GM19035 (cell line): ENCODE measurements around the gene DKKL1.
A peak's percentile ranks its signal among the peaks of the same experiment; 100 is the strongest.

Source experiments
- ATAC-seq: cut with Tn5 transposase; IDR thresholded peaks from one replicate; pipeline ENCODE4 v1.9.1; 2021; ENCODE audit not compliant: unreplicated experiment

Gene DKKL1

DNA sequence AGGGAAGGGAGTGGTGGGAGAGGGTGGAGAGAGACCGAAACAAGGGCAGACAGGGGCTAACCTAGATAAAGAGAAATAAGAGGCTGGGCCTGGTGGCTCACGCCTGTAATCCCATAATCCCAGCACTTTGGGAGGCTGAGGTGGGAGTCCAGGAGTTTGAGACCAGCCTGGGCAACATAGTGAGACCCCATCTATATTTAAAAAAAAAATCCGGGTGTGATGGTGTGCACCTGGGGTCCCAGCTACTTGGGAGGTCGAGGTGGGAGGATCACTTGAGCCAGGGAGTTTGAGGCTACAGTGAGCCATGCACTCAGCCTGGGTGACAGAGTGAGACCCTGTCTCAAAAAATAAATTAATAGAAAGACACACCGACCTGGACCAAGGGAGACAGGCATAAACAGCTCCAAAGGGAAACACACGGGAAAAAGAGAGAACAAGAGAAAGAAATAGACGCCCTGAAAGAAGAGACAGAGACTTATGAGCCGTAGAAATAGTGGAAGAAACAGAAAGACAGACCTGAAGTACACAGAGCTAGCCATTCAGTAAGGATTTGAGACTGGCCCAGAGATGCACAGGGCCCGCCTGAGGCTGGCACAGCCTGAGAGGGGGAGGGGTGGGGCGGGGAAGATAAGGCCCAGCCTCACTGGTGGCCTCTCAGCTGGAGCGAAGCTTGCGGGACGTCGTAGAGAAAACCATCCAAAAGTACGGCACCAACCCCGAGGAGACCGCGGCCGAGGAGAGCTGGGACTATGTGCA, 26.2 kb upstream of the DKKL1 start:
- no peak for ATAC-seq

DNA sequence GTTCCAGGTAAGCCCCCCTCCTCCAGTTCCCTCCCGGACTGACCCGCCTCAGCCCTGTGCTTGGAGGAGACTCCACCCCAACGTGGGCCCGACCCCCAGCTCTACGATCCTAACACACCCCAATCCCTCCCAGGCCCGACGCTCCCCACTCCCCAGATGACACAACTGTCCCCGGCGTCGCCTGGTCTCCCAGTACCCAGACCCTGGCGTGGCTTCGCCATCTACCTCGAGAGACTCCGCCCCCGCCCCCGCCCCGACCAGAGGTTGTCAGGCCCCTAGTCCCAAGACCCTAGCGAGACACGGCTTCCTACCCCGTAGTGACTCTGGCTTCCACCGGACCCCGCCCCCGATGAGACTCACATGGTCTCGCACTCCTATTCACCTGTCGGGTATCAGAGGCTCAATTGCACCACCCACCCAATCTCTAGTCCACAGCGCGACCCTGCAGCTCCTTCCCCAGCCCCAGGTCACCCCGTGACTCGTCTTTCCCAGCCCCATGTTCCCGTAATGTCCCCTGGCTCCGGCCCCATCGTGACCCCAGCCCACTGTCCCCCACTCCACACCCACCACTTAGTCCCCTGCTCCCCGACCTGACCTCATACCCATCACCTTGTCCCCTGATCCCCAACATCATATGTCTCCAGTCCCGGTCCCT, 25.5 kb upstream of the DKKL1 start:
- no peak for ATAC-seq

DNA sequence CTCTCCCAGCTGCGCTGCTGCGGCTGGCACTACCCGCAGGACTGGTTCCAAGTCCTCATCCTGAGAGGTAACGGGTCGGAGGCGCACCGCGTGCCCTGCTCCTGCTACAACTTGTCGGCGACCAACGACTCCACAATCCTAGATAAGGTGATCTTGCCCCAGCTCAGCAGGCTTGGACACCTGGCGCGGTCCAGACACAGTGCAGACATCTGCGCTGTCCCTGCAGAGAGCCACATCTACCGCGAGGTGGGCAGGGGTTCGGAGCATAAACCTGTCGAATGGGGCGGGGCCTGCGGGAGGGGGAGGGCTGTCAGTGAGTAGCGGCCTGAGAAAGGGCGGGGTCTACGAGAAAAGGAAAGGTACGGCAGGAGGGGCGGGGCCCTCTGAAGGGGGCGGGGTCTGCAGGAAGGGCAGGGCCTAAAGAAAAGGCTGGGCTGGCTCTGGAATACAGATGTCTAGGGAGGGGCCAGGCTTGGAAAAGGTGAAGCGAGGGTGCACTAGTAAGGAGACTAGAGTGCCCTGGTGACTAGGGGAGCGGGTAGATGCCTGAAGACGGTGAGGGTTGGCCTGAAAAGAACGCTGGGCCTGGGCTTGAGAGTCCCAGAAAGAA, 24.9 kb upstream of the DKKL1 start:
- no peak for ATAC-seq

DNA sequence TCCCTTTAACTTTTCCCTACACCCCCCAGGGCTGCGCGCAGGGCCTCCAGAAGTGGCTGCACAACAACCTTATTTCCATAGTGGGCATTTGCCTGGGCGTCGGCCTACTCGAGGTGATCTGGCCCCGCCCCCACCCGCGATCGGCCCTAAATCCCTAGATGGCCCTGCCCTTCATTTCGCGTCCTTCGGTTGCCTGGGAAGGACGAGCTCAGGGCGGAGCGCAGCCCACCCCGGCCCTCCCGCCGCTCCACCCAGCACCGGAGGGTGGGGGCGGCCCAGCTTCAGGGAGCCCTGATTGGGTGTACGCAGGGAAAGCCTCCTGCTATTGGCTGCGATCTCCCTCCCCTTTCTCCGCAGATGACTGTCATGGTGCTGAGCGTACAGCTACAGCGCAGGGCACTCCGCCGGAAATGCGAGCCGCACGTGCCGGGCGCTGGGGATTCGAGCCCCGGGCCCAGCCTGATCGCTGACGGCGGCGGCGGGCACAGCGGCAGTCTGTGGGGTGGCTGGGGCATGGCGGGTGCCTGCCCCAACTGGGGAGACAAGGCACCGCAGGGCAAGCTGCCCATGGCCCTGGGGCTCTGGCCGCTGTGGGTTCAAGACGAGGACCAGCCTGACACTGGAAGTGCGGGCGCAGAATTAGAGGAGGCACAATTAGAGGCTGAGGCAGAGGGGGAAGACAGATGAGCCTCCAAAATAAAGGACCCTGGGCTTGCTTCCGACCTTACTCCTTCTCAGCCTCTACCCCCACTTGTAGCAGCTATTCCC, 24.2 kb upstream of the DKKL1 start:
- no peak for ATAC-seq

DNA sequence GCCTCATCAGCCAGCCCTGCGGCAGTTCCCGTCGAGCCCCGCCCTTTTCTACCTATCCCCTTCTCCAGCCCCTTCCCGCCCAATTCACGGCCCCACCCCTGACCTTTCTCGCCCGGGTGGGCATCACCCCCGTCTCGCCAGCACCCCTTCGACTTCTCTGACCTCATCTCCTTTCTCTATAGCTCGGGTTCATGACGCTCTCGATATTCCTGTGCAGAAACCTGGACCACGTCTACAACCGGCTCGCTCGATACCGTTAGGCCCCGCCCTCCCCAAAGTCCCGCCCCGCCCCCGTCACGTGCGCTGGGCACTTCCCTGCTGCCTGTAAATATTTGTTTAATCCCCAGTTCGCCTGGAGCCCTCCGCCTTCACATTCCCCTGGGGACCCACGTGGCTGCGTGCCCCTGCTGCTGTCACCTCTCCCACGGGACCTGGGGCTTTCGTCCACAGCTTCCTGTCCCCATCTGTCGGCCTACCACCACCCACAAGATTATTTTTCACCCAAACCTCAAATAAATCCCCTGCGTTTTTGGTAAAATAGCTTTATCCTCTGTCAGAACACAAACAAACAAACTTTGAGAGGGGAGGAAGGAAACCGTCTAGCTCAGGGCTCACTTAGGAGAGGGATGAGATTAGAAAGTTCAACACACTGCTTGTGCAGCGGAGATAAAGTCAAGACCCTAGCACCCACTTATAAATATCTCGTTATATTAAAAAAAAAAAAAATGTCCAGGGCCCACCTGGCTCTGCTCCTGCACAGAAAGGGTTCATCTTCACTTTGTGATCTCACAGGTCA, 23.4 kb upstream of the DKKL1 start:
- ATAC-seq: peak; percentile 70

DNA sequence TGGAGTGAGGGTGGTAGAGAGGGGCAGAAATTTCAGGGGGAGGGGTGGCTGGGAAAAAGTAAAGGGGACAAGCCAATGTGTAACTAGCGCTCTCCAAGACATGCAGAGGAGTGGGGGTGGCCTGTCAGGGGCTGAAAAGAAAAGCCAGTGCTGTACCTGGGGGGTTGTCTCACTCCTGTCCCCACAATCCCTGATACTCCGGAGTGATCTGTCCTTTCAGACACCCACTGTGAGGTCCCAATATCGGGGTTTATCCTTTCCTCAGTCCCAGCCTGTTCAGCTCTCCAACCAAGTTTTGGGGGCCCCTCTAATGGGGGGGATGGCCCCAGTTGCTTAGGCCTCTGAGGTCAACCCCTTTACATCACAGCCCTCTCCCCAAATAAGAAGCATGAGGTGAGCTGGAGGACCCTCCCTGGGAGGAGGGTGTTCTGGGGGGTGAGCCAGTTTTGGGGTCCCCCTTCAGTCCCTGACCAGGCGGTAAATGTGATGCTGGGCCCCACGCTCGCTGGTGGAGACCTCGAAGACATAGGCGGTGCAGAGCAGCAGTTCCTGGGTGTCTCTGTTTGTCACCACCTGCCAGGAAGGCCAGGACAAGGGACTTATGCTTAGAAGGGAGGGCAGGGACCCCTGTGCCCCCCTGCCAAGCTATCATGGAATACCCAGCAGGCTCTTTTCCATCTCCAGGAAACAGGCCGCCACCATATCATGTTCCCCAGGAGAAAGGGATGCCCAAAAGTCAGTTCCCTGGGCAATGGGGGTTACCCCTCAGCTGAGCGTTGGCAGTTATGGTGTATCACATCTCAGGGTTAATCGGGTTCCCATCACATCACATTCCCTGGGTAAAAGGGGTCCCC, 22.6 kb upstream of the DKKL1 start:
- ATAC-seq: no peak

DNA sequence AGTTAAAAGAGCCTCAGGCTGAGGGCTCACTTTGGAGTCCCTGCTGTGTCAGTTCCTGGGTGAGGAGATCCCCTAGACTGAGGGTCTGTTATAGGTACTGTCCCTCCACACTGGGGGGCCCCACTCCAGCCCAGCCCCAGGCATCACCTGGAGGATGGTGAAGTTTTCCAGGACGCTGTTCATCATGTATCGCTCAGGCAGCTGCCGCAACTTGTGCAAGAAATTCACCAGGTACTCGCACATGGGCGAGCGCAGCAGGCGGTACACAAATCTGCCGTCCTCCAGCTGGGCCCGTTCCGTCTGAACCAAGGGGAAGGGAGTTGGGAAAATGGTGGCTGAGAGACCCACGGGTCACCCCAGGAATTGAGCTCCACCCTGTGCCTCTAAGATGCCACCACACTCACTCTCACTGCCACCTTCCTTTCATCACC, 21.4 kb upstream of the DKKL1 start:
- no peak for ATAC-seq

DNA sequence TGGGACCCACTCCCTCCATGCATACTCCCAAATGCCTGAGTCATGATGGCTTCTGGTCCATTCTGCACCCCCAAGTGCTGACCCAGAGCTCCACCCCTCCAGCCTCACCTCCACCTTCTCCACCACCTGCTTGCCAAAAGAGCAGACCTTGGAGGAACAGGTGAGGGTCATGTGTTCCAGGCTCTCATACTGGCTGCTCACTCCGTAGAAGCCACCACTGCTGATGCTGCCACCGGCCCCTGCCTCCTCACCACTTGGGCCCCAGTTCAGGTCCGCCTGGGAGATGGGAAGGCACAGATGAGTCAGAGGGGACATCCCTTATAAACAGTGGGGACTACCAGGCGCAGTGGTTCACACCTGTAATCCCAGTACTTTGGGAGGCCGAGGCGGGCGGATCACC, 20.6 kb upstream of the DKKL1 start:
- ATAC-seq: no peak

DNA sequence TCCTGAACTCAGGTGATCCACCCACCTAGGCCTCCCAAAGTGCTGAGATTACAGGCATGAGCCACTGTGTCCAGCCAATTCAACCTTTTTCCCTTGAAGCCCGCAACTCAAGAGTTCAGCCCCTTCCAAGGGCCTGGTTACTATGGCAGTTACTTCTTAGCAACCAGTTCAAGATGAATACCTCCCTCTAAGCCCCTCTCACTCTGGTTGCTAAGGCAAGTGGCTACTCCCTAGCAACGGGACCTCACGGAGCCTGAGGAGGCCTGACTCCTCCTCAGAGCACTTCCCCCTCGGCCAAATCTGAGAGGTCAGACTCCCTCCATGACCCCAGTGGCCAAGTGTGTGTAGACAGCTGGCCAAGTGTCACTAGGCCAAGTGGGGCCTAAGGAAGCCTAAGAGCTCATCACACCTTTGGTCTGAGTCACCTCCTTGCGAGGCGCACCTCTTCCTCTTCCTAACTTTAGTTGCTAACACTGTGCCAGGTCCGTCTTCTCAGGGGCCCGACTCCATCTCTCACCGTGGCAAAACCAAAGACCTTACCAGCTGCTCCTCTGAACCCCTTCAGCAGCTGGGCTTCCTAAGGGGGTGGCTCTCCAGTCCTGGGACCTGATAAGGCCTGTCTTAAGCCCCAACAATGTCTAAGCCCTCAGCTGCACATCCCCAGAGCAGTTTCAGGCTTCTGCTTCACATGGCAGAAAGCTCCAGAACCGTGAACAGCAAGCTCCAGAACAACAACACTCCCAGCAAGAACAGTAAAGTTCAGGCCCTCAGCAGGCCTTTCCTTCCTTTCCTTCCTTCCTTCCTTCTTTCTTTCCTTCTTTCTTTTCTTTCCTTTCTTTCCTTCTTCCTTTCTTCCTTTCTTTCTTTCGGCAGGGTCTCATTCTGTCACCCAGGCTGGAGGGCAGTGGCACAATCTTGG, 18.9 kb upstream of the DKKL1 start:
- ATAC-seq: no peak

DNA sequence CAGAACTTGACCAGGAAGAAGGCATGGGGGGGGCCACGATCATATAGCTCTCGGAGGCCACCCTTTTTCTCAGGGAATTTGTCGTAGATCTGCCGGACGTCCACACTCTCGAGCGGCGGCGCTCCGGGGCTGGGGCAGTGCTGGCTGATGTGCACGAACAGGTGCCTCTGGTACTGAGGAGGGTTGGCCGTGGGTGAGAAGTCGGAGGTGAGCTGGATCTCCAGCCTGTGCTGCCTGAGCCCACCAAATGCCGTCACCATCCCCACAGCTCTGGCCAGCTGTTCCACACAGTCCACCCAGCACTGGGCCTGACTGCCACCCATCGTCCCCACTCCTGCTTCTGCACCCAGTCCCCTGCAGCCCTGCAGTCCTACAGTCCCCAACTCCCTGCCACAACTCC, 16.5 kb upstream of the DKKL1 start:
- no peak for ATAC-seq

DNA sequence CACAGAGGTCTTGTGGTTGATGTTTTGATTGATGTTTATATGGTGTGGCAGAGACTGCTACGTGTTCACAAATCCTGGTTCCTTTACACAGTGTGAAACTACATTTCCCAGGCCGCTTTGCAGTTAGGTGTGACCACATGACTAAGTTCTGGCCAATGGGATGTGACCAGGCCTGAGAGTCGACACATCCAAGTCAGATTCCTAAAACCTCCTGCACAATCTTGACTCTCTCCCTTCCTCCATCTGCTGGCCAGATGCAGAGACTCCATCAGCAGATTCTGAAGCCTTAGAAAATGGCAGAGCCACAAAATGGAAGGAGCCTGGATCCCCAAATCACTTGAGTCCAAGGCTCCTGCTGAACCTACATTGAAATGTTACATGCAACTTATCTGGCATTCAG, 15.8 kb upstream of the DKKL1 start:
- no peak for ATAC-seq

DNA sequence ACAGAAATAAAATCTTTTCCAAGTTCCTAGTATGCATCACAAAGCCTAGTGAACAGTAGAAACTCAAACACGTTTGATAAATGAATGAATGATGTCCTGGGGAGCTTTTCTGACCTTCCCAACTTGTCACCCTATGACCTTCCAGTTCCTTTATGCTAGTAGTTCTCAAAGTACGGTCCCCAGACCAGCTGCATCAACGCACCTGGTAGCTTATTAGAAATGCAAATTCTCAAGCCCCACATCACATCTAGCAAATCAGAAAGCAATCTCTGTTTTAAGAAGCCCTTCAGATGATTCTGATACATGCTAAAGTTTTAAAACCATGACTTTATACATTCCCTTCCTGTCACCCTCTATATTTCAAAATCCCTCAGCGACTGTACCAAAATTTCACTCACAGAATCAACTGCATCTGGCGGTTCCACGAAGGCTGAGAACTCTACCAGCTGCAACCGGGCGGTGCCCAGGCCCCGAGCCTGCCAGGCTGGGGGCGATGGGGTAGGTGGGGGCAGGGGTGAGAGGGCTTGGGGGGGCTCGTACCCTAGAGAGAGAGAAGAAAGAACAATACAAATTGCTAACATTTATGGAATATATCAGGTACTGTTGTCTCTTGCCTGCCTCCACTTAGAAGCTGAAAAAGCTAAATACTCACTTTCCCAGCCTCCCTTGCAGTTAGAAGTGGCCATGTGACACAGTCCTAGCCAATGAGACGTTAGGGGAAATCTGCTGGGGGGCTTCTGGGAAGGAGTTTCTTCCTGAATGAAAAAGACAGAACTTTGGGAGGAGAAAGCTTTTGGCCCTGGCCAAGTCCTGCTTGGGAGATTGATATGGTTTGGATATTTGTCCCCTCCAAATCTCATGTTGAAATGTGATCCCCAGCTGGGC, 15.1 kb upstream of the DKKL1 start:
- ATAC-seq: no peak

DNA sequence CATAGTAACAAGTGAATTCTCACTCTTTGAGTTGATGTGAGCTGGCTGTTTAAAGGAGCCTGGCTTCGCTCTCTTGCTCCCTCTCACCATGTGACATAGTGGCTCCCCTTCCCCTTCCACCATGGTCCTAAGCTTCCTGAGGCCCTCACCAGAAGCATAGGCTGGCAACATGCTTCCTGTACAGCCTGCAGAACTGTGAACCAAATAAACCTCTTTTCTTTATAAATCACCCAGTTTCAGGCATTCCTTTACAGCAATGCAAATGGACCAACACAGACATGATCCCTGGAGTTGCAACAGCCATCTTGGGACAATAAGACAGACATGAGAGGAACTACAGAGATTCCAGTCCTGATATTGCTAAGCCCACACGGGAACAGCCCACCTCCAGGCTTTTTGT, 14.1 kb upstream of the DKKL1 start:
- no peak for ATAC-seq

DNA sequence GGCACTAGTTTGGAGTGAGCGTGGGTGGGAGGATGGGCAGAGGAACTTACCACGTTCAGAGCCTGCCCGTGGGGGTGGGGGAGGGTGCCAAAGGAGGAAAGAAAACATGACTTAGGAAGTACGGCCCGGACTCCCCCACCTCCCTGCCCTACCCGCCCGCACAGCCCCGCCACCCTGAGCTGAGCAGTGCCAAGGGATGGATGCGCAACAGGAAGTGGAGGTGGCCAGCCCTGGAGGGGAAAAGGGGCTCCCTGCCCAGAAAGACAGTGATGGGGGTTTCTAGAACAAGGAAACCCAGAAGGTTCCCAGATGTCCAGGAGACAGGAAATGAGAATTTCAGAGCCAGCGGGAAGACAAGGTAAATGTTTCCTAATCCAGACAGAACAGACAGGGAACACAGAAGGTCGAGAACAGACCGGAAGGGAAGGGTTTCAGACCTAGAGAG, 7.7 kb upstream of the DKKL1 start:
- ATAC-seq: no peak

DNA sequence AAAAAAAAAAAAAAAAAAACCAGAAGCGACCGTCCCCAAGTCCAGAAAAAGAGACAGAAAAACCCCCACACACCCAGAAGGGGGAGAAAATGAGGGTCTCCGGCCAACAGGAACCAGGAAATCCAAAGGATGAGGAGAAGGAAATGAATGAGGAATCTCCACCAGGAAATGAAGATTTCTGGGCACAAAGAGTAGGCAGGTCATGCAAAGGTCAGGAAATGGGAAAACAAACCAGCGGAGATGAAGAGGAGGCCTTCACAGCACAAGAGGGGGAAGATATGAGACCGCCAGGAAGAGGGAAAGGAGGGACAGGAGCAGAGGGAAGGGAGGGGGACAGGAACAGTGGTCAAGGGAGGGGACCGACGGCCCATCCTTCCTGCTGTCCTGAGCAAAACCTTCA, 7.3 kb upstream of the DKKL1 start:
- ATAC-seq: no peak

DNA sequence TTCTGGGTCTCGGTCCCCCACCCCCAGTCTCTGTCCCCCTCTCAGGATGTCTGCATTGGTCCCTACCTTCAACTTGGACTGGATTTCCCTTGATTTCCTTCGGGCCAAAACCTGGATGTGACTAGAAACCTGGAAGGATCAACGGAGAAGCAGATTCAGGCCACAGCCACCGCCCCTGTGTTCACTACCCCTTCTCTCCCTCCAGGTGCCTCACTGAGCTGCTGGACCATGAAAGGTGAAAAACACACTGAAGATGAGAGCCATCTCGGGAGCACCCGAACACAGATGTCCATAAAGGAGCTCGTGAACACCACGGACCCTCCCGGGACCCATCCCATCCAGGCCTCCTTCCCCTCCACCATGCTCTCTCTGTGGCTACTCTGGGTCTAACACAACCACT, 6.5 kb upstream of the DKKL1 start:
- no peak for ATAC-seq

DNA sequence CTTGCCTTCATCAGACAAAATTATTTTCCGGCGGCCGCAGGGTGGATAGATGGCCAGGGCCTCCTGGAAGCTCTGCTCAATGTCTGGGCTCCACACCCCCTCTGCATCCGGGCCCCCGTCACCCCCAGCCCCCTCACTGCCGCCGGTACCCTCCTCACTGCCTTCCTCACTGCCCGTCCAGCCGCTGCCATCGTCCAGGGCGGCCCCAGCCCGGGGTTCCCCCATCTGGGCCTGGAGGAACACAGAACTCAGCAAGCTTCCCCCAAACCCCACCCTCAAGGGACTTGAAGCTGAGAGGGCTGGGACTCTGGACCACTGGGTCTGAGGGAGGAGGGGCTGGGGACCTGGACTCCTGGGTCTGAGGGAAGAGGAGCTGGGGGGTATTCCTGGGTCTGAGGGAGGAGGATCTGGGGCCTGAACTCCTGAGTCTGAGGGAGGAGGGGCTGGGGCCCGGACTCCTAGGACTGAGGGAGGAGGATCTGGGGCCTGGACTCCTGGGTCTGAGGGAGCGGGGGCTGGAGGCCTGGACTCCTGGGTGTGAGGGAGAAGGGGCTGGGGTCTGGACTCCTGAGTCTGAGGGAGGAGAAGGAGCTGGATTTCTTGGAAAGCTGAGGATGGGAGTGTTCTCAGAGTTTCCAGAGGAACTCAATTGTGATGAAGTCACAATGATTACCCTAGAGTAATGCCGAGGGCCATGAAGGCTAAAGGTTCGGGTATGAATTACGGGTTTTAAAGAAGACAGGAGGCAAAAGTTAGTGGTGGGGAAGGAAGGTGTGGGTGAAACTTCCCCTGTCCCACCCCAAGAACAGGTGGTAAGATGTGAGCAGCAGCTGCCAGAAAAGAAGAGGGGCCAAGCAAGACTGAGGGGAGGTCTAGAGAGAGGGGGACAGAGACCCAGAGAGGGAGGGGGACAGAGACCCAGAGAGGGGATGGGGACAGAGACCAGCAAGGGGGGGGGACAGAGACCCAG, 3.5 kb upstream of the DKKL1 start:
- no peak for ATAC-seq
